ENCODE data around the gene PIEZO1.

DNA sequence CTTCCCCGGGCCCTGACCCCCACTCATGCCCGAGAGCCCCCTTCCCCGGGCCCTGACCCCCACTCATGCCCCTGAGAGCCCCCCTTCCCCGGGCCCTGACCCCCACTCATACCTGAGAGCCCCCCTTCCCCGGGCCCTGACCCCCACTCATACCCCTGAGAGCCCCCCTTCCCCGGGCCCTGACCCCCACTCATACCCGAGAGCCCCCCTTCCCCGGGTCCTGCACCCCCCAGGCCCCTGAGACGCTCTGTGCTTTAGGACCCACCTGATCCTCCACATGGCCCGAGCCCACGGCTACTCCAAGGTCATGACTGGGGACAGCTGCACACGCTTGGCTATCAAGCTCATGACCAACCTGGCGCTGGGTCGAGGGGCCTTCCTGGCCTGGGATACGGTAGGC is 72.0 kb downstream of the PIEZO1 start:
- TF ChIP-seq, protein P1, sequence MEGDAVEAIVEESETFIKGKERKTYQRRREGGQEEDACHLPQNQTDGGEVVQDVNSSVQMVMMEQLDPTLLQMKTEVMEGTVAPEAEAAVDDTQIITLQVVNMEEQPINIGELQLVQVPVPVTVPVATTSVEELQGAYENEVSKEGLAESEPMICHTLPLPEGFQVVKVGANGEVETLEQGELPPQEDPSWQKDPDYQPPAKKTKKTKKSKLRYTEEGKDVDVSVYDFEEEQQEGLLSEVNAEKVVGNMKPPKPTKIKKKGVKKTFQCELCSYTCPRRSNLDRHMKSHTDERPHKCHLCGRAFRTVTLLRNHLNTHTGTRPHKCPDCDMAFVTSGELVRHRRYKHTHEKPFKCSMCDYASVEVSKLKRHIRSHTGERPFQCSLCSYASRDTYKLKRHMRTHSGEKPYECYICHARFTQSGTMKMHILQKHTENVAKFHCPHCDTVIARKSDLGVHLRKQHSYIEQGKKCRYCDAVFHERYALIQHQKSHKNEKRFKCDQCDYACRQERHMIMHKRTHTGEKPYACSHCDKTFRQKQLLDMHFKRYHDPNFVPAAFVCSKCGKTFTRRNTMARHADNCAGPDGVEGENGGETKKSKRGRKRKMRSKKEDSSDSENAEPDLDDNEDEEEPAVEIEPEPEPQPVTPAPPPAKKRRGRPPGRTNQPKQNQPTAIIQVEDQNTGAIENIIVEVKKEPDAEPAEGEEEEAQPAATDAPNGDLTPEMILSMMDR (IDR thresholded peaks at IDR 0.05): no peak
- no peak for TF ChIP-seq POLR2A (IDR thresholded peaks at IDR 0.05)

Measured in right lobe of liver (tissue), 4 donors.